ENCODE data around the gene MCM3AP. TPM values are rescaled to one million over a fixed set of nuclear protein-coding genes. Genes with fewer than 3 reads are reported as not detected.
A peak's percentile ranks its signal among the peaks of the same experiment; 100 is the strongest.

Gene MCM3AP
- total and polyA plus RNA-seq, 2 experiments from 2014 or later = 35.4 to 64.8 TPM

DNA sequence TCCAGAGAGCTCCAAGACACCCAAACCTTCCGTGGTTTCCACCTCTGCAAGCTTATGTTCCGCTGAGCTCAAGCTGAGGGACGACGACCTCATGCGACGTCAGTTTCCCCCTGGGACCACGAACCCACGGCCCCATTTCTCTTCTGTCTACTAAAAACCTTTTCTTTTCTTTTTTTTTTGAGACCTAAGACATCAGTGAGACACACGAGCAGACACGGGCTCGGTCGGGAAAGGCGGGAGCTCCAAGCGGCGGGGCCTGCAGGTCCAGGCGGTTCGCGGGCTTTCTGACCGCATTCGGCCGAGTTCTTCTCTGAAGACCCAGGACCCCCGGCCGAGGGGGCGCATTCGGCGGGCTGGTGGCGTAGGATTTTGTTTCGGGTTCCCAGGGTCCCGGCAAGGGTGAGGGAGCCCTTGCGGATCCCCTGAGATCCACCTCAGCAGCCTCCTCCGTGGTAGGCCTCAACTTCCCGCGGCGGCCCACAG lies 37.9 kb upstream of the MCM3AP start:
- H3K4me1 ChIP-seq (ENCODE audit: insufficient read depth) = peaks cover 22% of the 10 kb centered on the region

DNA sequence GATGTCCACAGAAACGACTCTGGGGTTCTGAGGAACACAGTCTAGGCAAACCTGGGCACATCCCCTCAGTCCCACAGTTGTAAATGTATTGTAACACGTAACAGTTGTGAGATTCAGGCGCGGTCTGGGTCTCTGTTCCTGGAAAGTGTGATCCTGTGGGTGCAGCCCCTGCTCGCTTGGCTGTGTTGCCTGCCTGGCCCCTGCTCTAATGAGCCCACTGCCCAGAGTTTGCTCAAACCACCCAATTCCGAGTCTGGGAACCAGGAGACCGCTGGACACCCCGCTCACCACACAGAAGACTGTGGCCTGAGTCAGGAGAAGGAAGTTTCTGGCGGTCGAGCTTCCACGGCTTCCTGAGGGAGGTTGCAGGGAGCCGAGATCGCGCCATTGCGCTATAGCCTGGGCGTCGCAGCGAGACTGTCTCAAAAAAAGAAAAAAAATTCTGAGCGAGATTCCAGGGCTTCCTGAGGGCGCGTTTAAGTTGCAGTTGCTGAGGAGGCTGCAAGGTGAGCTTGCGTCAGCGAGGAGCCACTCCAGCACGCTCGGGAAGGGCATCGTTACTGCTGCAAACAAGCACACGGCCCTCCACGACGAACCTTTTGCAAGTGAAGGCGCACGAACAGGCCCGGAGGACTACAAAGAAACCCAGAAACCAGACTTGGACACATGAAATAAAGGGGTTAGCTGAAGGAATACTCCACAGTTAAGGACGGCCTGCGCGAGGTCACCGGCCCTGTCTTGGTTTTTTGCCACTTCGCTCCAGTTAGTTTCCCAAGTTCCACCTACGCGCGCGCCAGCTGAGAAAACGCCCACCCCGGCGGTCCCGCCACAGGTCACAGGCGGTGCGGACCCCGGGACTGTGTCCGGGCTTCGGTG lies 37.2 kb upstream of the MCM3AP start:
- Histone ChIP-seq H3K9me2 (replicated peaks; ENCODE audit: insufficient read depth) (no peaks in the 10 kb centered on the region), H3K4me2 (peak overlapping the region; percentile 100), H3K4me1 (ENCODE audit: insufficient read depth) (peaks cover 22% of the 10 kb centered on the region), H3K36me3 (replicated peaks; ENCODE audit: insufficient read depth, low read depth) (no peaks in the 10 kb centered on the region), H3K9me3 (ENCODE audit: low read depth) (no peaks in the 10 kb centered on the region), H3K27me3 (no peaks in the 10 kb centered on the region), H2AFZ (peak overlapping the region; percentile 21), H3K4me3 (peak overlapping the region; percentile 44), H3K79me2 (peaks cover 58% of the 10 kb centered on the region), H4K20me1 (ENCODE audit: insufficient read depth, poor library complexity, severe bottlenecking) (no peaks in the 10 kb centered on the region), H3K27ac (peak overlapping the region; percentile 3)
- peak; percentile 45 for DNase-seq (ENCODE audit: low spot score)
- TF ChIP-seq EZH2phosphoT487 (IDR thresholded peaks at IDR 0.05; ENCODE audit: low read depth, severe bottlenecking, unreplicated experiment) = no peak
- no peak for TF ChIP-seq EZH2 (IDR thresholded peaks at IDR 0.05; ENCODE audit: borderline replicate concordance)
- TF ChIP-seq, protein P1, sequence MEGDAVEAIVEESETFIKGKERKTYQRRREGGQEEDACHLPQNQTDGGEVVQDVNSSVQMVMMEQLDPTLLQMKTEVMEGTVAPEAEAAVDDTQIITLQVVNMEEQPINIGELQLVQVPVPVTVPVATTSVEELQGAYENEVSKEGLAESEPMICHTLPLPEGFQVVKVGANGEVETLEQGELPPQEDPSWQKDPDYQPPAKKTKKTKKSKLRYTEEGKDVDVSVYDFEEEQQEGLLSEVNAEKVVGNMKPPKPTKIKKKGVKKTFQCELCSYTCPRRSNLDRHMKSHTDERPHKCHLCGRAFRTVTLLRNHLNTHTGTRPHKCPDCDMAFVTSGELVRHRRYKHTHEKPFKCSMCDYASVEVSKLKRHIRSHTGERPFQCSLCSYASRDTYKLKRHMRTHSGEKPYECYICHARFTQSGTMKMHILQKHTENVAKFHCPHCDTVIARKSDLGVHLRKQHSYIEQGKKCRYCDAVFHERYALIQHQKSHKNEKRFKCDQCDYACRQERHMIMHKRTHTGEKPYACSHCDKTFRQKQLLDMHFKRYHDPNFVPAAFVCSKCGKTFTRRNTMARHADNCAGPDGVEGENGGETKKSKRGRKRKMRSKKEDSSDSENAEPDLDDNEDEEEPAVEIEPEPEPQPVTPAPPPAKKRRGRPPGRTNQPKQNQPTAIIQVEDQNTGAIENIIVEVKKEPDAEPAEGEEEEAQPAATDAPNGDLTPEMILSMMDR (IDR thresholded peaks at IDR 0.05; ENCODE audit: poor library complexity) = no peak
- 4% methylated on average over 50 of the region's 50 CpGs for WGBS (ENCODE audit: low lambda C conversion rate, missing lambda C conversion rate)

More for the DNA sequence above, 37.9 kb upstream of the MCM3AP start:
- Histone ChIP-seq H3K9me3 (ENCODE audit: low read depth) (no peaks in the 10 kb centered on the region), H3K4me3 (peak overlapping the region; percentile 44), H3K27me3 (no peaks in the 10 kb centered on the region), H4K20me1 (ENCODE audit: insufficient read depth, poor library complexity, severe bottlenecking) (no peaks in the 10 kb centered on the region), H3K27ac (peak overlapping the region; percentile 3), H3K36me3 (replicated peaks; ENCODE audit: insufficient read depth, low read depth) (no peaks in the 10 kb centered on the region), H2AFZ (peak overlapping the region; percentile 21), H3K4me2 (peak overlapping the region; percentile 100), H3K79me2 (peaks cover 64% of the 10 kb centered on the region), H3K9me2 (replicated peaks; ENCODE audit: insufficient read depth) (no peaks in the 10 kb centered on the region)
- WGBS (ENCODE audit: low lambda C conversion rate, missing lambda C conversion rate) = under 1% methylated on average over 34 of the region's 34 CpGs
- DNase-seq (ENCODE audit: low spot score) = peak; percentile 44
- TF ChIP-seq EZH2 (IDR thresholded peaks at IDR 0.05; ENCODE audit: borderline replicate concordance) (no peak), EZH2phosphoT487 (IDR thresholded peaks at IDR 0.05; ENCODE audit: low read depth, severe bottlenecking, unreplicated experiment) (no peak)
- TF ChIP-seq, protein P1 (IDR thresholded peaks at IDR 0.05; ENCODE audit: poor library complexity) = no peak

DNA sequence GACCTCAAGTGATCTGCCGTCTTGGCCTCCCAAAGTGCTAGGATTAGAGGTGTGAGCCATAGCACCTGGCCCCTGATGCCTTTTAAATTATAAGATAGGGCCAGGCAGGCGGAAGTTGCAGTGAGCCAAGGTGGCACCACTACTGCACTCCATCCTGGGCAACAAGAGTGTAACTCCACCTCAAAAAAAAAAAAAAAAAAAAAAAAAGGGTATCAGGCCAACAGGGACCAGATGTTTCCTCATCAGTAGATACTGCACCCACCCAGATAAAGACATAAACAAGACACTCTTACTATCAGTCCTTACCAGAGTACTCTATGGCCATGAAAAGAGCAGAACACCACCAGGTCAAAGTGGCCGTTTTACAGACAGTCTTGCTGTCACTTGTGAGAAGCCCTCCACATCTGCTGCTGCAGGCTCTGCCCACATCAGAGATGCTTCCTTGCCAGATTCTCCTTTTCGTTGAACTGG lies 35.0 kb upstream of the MCM3AP start:
- Histone ChIP-seq H3K4me1 (ENCODE audit: insufficient read depth) (peaks cover 10% of the 10 kb centered on the region), H2AFZ (no peak overlapping the region)
- 66% methylated on average over 3 of the region's 4 CpGs for WGBS (ENCODE audit: low lambda C conversion rate, missing lambda C conversion rate)

More for the DNA sequence above, 35.0 kb upstream of the MCM3AP start:
- H3K9me2 ChIP-seq (replicated peaks; ENCODE audit: insufficient read depth) = no peaks in the 10 kb centered on the region
- H3K27me3 ChIP-seq = no peaks in the 10 kb centered on the region
- no peaks in the 10 kb centered on the region for H4K20me1 ChIP-seq (ENCODE audit: insufficient read depth, poor library complexity, severe bottlenecking)
- no peaks in the 10 kb centered on the region for H3K36me3 ChIP-seq (replicated peaks; ENCODE audit: insufficient read depth, low read depth)
- TF ChIP-seq EZH2 (IDR thresholded peaks at IDR 0.05; ENCODE audit: borderline replicate concordance) (no peak), EZH2phosphoT487 (IDR thresholded peaks at IDR 0.05; ENCODE audit: low read depth, severe bottlenecking, unreplicated experiment) (no peak)
- TF ChIP-seq, protein P1 (IDR thresholded peaks at IDR 0.05; ENCODE audit: poor library complexity) = no peak
- no peaks in the 10 kb centered on the region for H3K9me3 ChIP-seq (ENCODE audit: low read depth)
- peaks cover 36% of the 10 kb centered on the region for H3K79me2 ChIP-seq
- no peak overlapping the region for H3K27ac ChIP-seq
- no peak overlapping the region for H3K4me3 ChIP-seq
- DNase-seq (ENCODE audit: low spot score) = no peak
- peak overlapping the region; percentile 33 for H3K4me2 ChIP-seq

All from hepatocyte (in vitro differentiated cells).